DND-41 (cell line): Measurements from ENCODE around the gene MMD.

Experiments
- EZH2 ChIP-seq: IDR thresholded peaks from 3 replicates; pipeline ENCODE4 v1.6.1; 2012; ENCODE audit warnings: borderline replicate concordance, low read depth, mild to moderate bottlenecking, moderate library complexity, low read length, inconsistent platforms; ENCODE audit not compliant: severe bottlenecking
- TF ChIP-seq, protein P1 (sequence below): IDR thresholded peaks from 2 replicates; pipeline ENCODE4 v1.5.1; 2012; ENCODE audit warnings: borderline replicate concordance, low read length, moderate library complexity, mild to moderate bottlenecking; ENCODE audit not compliant: poor library complexity, severe bottlenecking; ENCODE audit errors: extremely low read depth

DNA sequence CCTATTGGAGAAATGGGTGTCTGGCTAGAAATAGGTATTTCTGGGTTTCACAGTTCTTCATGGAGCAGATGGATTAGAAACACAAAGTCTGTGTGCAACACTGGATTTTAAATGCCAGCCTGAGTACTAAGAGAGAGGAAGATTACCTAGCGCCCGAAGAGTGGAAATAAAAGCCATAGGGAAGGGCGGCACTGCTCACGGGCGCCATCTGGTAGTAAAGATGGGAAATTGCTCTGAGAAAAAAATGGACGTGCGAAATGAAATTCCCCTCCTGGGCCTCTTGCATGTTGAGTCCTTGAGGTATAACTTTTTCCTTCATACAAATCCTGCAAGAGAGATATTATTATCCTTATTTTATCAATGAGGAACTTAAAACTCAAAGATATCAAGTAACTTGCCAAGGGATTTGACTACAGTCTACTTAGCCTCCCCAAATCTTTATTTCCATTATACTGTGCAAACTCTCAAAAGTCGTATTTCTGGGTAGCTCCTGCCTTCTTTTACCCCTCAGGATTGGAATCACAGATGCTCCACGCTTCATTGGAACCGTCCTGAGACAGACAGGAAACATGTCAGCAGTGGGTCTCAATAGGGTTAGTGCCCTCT is 72.8 kb downstream of the MMD start:
- TF ChIP-seq, protein P1, sequence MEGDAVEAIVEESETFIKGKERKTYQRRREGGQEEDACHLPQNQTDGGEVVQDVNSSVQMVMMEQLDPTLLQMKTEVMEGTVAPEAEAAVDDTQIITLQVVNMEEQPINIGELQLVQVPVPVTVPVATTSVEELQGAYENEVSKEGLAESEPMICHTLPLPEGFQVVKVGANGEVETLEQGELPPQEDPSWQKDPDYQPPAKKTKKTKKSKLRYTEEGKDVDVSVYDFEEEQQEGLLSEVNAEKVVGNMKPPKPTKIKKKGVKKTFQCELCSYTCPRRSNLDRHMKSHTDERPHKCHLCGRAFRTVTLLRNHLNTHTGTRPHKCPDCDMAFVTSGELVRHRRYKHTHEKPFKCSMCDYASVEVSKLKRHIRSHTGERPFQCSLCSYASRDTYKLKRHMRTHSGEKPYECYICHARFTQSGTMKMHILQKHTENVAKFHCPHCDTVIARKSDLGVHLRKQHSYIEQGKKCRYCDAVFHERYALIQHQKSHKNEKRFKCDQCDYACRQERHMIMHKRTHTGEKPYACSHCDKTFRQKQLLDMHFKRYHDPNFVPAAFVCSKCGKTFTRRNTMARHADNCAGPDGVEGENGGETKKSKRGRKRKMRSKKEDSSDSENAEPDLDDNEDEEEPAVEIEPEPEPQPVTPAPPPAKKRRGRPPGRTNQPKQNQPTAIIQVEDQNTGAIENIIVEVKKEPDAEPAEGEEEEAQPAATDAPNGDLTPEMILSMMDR = peak; percentile 73
- no peak for TF ChIP-seq EZH2
